ENCODE results near the gene KRT38. TPM values are rescaled to one million over a fixed set of nuclear protein-coding genes. Genes with fewer than 3 reads are reported as not detected.

KRT38 gene
- total and polyA plus RNA-seq, 4 donors, result not detected

DNA sequence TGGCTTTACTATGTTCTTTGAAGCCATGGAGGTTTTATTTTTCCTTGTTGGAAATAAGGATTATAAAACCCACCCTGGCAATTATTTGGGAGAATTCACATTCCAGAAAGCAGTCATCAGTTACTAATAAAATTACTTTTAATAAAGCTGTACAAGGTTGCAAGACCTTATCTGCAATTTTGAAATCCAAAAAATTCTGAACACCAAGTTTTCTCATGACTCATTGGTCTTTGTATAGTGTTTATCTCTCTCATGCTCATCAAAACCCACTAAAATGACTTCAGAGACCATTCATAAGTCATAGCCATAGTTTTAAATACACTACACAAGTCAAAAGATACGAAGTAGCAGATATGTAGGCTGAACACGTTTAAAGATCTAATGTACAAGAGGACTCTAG is 6.0 kb upstream of the KRT38 start:
- no peaks in the 10 kb centered on the region for H3K9me3 ChIP-seq (ENCODE audit: control insufficient read depth in 4 of 4, insufficient read depth in 3 of 4, low read length in 3 of 4)

GRCh38 chr17:41444640-41445039 is 3.9 kb upstream of the KRT38 start:
- no peak overlapping the region for H3K27ac ChIP-seq (ENCODE audit: low read depth in 1 of 2, low read length in 1 of 2)
- TF ChIP-seq, protein P1, sequence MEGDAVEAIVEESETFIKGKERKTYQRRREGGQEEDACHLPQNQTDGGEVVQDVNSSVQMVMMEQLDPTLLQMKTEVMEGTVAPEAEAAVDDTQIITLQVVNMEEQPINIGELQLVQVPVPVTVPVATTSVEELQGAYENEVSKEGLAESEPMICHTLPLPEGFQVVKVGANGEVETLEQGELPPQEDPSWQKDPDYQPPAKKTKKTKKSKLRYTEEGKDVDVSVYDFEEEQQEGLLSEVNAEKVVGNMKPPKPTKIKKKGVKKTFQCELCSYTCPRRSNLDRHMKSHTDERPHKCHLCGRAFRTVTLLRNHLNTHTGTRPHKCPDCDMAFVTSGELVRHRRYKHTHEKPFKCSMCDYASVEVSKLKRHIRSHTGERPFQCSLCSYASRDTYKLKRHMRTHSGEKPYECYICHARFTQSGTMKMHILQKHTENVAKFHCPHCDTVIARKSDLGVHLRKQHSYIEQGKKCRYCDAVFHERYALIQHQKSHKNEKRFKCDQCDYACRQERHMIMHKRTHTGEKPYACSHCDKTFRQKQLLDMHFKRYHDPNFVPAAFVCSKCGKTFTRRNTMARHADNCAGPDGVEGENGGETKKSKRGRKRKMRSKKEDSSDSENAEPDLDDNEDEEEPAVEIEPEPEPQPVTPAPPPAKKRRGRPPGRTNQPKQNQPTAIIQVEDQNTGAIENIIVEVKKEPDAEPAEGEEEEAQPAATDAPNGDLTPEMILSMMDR (IDR thresholded peaks at IDR 0.05; ENCODE audit: control extremely low read depth, extremely low read depth), result no peak
- peaks cover 0 to 3% (median 0%) of the 10 kb centered on the region in 4 donors for H3K9me3 ChIP-seq (ENCODE audit: control insufficient read depth in 4 of 4, insufficient read depth in 3 of 4, low read length in 3 of 4)
- no peaks in the 10 kb centered on the region for H3K27me3 ChIP-seq (ENCODE audit: control insufficient read depth in 3 of 3, insufficient read depth in 3 of 3, low read length in 2 of 3)
- no peak overlapping the region for H3K4me3 ChIP-seq
- ATAC-seq (ENCODE audit: insufficient read depth, low FRiP score) (no peak), DNase-seq (no peak)
- H3K36me3 ChIP-seq (ENCODE audit: control insufficient read depth in 4 of 4, insufficient read depth in 4 of 4, low read length in 4 of 4), result no peaks in the 10 kb centered on the region
- no peaks in the 10 kb centered on the region for H3K4me1 ChIP-seq (ENCODE audit: control insufficient read depth in 5 of 5, insufficient read depth in 5 of 5, low read length in 5 of 5)
- H3K9ac ChIP-seq (ENCODE audit: insufficient read depth in 1 of 2, low read length in 2 of 2), result no peak overlapping the region
- 76 to 80% methylated on average over 3 of the region's 3 CpGs for WGBS, 2 donors

More for the DNA sequence above, 6.0 kb upstream of the KRT38 start:
- WGBS, 2 donors, result 69 to 88% methylated on average over 2 of the region's 2 CpGs
- TF ChIP-seq, protein P1 (IDR thresholded peaks at IDR 0.05; ENCODE audit: control extremely low read depth, extremely low read depth), result no peak
- H3K4me3 ChIP-seq, result no peak overlapping the region
- no peaks in the 10 kb centered on the region for H3K27me3 ChIP-seq (ENCODE audit: control insufficient read depth in 3 of 3, insufficient read depth in 3 of 3, low read length in 2 of 3)
- ATAC-seq (ENCODE audit: insufficient read depth, low FRiP score) (no peak), DNase-seq (no peak)
- no peaks in the 10 kb centered on the region for H3K4me1 ChIP-seq (ENCODE audit: control insufficient read depth in 5 of 5, insufficient read depth in 5 of 5, low read length in 5 of 5)
- no peak overlapping the region for H3K27ac ChIP-seq (ENCODE audit: low read depth in 1 of 2, low read length in 1 of 2)
- no peak overlapping the region for H3K9ac ChIP-seq (ENCODE audit: insufficient read depth in 1 of 2, low read length in 2 of 2)
- H3K36me3 ChIP-seq (ENCODE audit: control insufficient read depth in 4 of 4, insufficient read depth in 4 of 4, low read length in 4 of 4), result no peaks in the 10 kb centered on the region

DNA sequence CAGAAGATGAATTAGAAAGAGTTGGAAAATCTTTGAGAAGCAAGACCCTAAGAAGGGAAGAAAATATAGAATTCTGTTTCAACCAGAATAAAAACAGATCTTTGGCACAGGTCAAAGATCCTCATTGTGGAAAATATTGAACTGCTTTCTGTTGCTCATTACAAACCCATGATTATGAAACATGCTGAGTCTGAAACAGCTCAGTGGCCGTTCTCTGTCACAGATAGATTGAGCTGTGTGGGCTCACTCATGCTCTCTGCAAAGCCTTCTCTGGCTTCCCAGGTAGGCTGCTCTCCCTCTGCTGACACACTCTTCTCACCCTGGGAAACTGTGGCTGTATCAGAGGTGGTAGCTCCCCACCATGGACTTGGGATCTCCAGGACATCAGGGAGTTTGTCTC is 3.4 kb upstream of the KRT38 start:
- no peak for ATAC-seq (ENCODE audit: insufficient read depth, low FRiP score)
- Histone ChIP-seq H3K27ac (ENCODE audit: low read depth in 1 of 2, low read length in 1 of 2) (no peak overlapping the region), H3K4me1 (ENCODE audit: control insufficient read depth in 5 of 5, insufficient read depth in 5 of 5, low read length in 5 of 5) (no peaks in the 10 kb centered on the region), H3K9me3 (ENCODE audit: control insufficient read depth in 4 of 4, insufficient read depth in 3 of 4, low read length in 3 of 4) (peaks cover 0 to 3% (median 0%) of the 10 kb centered on the region in 4 donors), H3K4me3 (no peak overlapping the region), H3K36me3 (ENCODE audit: control insufficient read depth in 4 of 4, insufficient read depth in 4 of 4, low read length in 4 of 4) (no peaks in the 10 kb centered on the region), H3K27me3 (ENCODE audit: control insufficient read depth in 3 of 3, insufficient read depth in 3 of 3, low read length in 2 of 3) (no peaks in the 10 kb centered on the region), H3K9ac (ENCODE audit: insufficient read depth in 1 of 2, low read length in 2 of 2) (no peak overlapping the region)
- WGBS, 2 donors, result 57 to 65% methylated on average over 1 of the region's 1 CpG
- TF ChIP-seq, protein P1 (IDR thresholded peaks at IDR 0.05; ENCODE audit: control extremely low read depth, extremely low read depth), result no peak
- DNase-seq, result no peak

DNA sequence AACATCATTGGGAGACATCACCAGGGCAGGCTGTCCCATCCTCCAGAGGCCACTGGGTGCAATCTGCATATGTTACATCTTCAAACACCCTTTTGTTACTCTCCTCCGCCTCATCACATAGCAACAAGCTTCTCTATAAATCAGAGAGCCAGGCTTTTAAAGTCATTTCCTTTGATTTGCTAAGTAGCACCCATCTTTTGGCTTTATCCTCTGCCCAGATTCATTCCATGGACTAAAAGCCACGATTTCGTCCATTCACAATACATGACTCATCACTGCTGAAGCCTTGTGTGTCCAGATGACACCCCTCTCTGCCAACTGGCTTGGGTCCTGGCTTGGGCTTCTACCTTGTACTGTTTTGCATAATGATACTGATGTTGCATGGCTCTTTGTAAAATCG is 2.0 kb upstream of the KRT38 start:
- DNase-seq (no peak), ATAC-seq (ENCODE audit: insufficient read depth, low FRiP score) (no peak)
- TF ChIP-seq, protein P1 (IDR thresholded peaks at IDR 0.05; ENCODE audit: control extremely low read depth, extremely low read depth), result no peak

More for the DNA sequence above, 2.0 kb upstream of the KRT38 start:
- Histone ChIP-seq H3K36me3 (ENCODE audit: control insufficient read depth in 4 of 4, insufficient read depth in 4 of 4, low read length in 4 of 4) (no peaks in the 10 kb centered on the region), H3K27me3 (ENCODE audit: control insufficient read depth in 3 of 3, insufficient read depth in 3 of 3, low read length in 2 of 3) (no peaks in the 10 kb centered on the region), H3K4me1 (ENCODE audit: control insufficient read depth in 5 of 5, insufficient read depth in 5 of 5, low read length in 5 of 5) (no peaks in the 10 kb centered on the region), H3K27ac (ENCODE audit: low read depth in 1 of 2, low read length in 1 of 2) (no peak overlapping the region), H3K4me3 (no peak overlapping the region), H3K9ac (ENCODE audit: insufficient read depth in 1 of 2, low read length in 2 of 2) (no peak overlapping the region), H3K9me3 (ENCODE audit: control insufficient read depth in 4 of 4, insufficient read depth in 3 of 4, low read length in 3 of 4) (peaks cover 0 to 3% (median 0%) of the 10 kb centered on the region in 4 donors)
- WGBS, 2 donors, result 84 to 92% methylated on average over 4 of the region's 4 CpGs

Measured in lung (tissue), 12 donors.